GM19328 (cell line): ENCODE data around the gene ETNK2.

ENCODE experiments used
- ATAC-seq: cut with Tn5 transposase; IDR thresholded peaks from one replicate; pipeline ENCODE4 v1.9.1; 2021; ENCODE audit warnings: mild to moderate bottlenecking, moderate library complexity; ENCODE audit not compliant: unreplicated experiment

The ETNK2 gene

GRCh38 chr1:204083491-204083890 is 68.4 kb downstream of the ETNK2 start:
- no peak for ATAC-seq

- no peak for ATAC-seq
Measured at GRCh38 chr1:204081791-204082513, 69.9 kb downstream of the ETNK2 start.

- no peak for ATAC-seq
Measured at GRCh38 chr1:204081164-204081790, 70.6 kb downstream of the ETNK2 start.
